Activated naive CD8-positive, alpha-beta T cell (primary cell): ENCODE data around the gene SHISA8.

ENCODE experiments used
- H3K27ac Mint-ChIP-seq: one replicate; pipeline ENCODE4 v1.8.0; 2021; ENCODE audit warnings: mixed read lengths
- H3K27me3 Mint-ChIP-seq: one replicate; pipeline ENCODE4 v1.8.0; 2021; ENCODE audit warnings: mixed read lengths
- H3K36me3 Mint-ChIP-seq: one replicate; pipeline ENCODE4 v1.8.0; 2021; ENCODE audit warnings: mixed read lengths
- H3K4me1 Mint-ChIP-seq: one replicate; pipeline ENCODE4 v1.8.0; 2021; ENCODE audit warnings: low read depth, mixed read lengths
- H3K4me3 Mint-ChIP-seq: one replicate; pipeline ENCODE4 v1.8.0; 2021; ENCODE audit warnings: mild to moderate bottlenecking, mixed read lengths
- H3K9me3 Mint-ChIP-seq: one replicate; pipeline ENCODE4 v1.8.0; 2021; ENCODE audit warnings: low read depth, mixed read lengths

SHISA8 gene

GRCh38 chr22:41940832-41941765 is 26.2 kb upstream of the SHISA8 start:
- peaks cover 5% of the 10 kb centered on the region for H3K36me3 Mint-ChIP-seq
- peak overlapping the region; percentile 87 for H3K4me3 Mint-ChIP-seq
- peaks cover 39% of the 10 kb centered on the region for H3K4me1 Mint-ChIP-seq
- no peaks in the 10 kb centered on the region for H3K9me3 Mint-ChIP-seq
- no peaks in the 10 kb centered on the region for H3K27me3 Mint-ChIP-seq
- peak overlapping the region; percentile 100 for H3K27ac Mint-ChIP-seq

- H3K27ac Mint-ChIP-seq, result peak overlapping the region; percentile 100
- peaks cover 36% of the 10 kb centered on the region for H3K4me1 Mint-ChIP-seq
- no peaks in the 10 kb centered on the region for H3K27me3 Mint-ChIP-seq
- H3K4me3 Mint-ChIP-seq, result peak overlapping the region; percentile 87
- peaks cover 5% of the 10 kb centered on the region for H3K36me3 Mint-ChIP-seq
- no peaks in the 10 kb centered on the region for H3K9me3 Mint-ChIP-seq
Measured at GRCh38 chr22:41939981-41940831, 25.3 kb upstream of the SHISA8 start.

- no peak overlapping the region for H3K27ac Mint-ChIP-seq
- peaks cover 31% of the 10 kb centered on the region for H3K4me1 Mint-ChIP-seq
- H3K36me3 Mint-ChIP-seq, result peaks cover under 1% of the 10 kb centered on the region
- H3K9me3 Mint-ChIP-seq, result no peaks in the 10 kb centered on the region
- H3K27me3 Mint-ChIP-seq, result no peaks in the 10 kb centered on the region
- H3K4me3 Mint-ChIP-seq, result no peak overlapping the region
Measured at GRCh38 chr22:41936894-41937169, 22.0 kb upstream of the SHISA8 start.

GRCh38 chr22:41935509-41935908 is 20.6 kb upstream of the SHISA8 start:
- Mint-ChIP-seq H3K27ac (peak overlapping the region; percentile 28), H3K27me3 (no peaks in the 10 kb centered on the region), H3K4me1 (peaks cover 17% of the 10 kb centered on the region), H3K4me3 (no peak overlapping the region), H3K9me3 (no peaks in the 10 kb centered on the region), H3K36me3 (no peaks in the 10 kb centered on the region)

- Mint-ChIP-seq H3K4me1 (peaks cover 12% of the 10 kb centered on the region), H3K36me3 (no peaks in the 10 kb centered on the region), H3K27ac (no peak overlapping the region), H3K4me3 (no peak overlapping the region), H3K27me3 (no peaks in the 10 kb centered on the region), H3K9me3 (no peaks in the 10 kb centered on the region)
Measured at GRCh38 chr22:41935015-41935351, 20.1 kb upstream of the SHISA8 start.

GRCh38 chr22:41934284-41935014 is 19.6 kb upstream of the SHISA8 start:
- Mint-ChIP-seq H3K4me1 (peaks cover 7% of the 10 kb centered on the region), H3K27ac (no peak overlapping the region), H3K9me3 (no peaks in the 10 kb centered on the region), H3K27me3 (no peaks in the 10 kb centered on the region), H3K4me3 (no peak overlapping the region), H3K36me3 (no peaks in the 10 kb centered on the region)

- no peak overlapping the region for H3K27ac Mint-ChIP-seq
- H3K36me3 Mint-ChIP-seq, result no peaks in the 10 kb centered on the region
- no peak overlapping the region for H3K4me3 Mint-ChIP-seq
- no peaks in the 10 kb centered on the region for H3K27me3 Mint-ChIP-seq
- peaks cover 7% of the 10 kb centered on the region for H3K4me1 Mint-ChIP-seq
- H3K9me3 Mint-ChIP-seq, result no peaks in the 10 kb centered on the region
Measured at GRCh38 chr22:41933411-41934177, 18.7 kb upstream of the SHISA8 start.

GRCh38 chr22:41932353-41932752 is 17.5 kb upstream of the SHISA8 start:
- Mint-ChIP-seq H3K27ac (no peak overlapping the region), H3K9me3 (no peaks in the 10 kb centered on the region), H3K4me1 (peaks cover 16% of the 10 kb centered on the region), H3K27me3 (no peaks in the 10 kb centered on the region), H3K4me3 (no peak overlapping the region), H3K36me3 (no peaks in the 10 kb centered on the region)

GRCh38 chr22:41931701-41932269 is 16.9 kb upstream of the SHISA8 start:
- H3K27ac Mint-ChIP-seq, result no peak overlapping the region
- H3K4me1 Mint-ChIP-seq, result peaks cover 17% of the 10 kb centered on the region
- H3K4me3 Mint-ChIP-seq, result no peak overlapping the region

GRCh38 chr22:41929418-41929810 is 14.5 kb upstream of the SHISA8 start:
- H3K36me3 Mint-ChIP-seq, result no peaks in the 10 kb centered on the region
- no peak overlapping the region for H3K4me3 Mint-ChIP-seq
- H3K27me3 Mint-ChIP-seq, result no peaks in the 10 kb centered on the region
- H3K4me1 Mint-ChIP-seq, result peaks cover 23% of the 10 kb centered on the region
- H3K9me3 Mint-ChIP-seq, result no peaks in the 10 kb centered on the region
- no peak overlapping the region for H3K27ac Mint-ChIP-seq

More at GRCh38 chr22:41931701-41932269, 16.9 kb upstream of the SHISA8 start:
- Mint-ChIP-seq H3K27me3 (no peaks in the 10 kb centered on the region), H3K36me3 (no peaks in the 10 kb centered on the region), H3K9me3 (no peaks in the 10 kb centered on the region)

GRCh38 chr22:41928593-41929417 is 13.9 kb upstream of the SHISA8 start:
- H3K36me3 Mint-ChIP-seq, result no peaks in the 10 kb centered on the region
- no peak overlapping the region for H3K4me3 Mint-ChIP-seq
- H3K9me3 Mint-ChIP-seq, result no peaks in the 10 kb centered on the region
- no peak overlapping the region for H3K27ac Mint-ChIP-seq
- H3K27me3 Mint-ChIP-seq, result no peaks in the 10 kb centered on the region
- H3K4me1 Mint-ChIP-seq, result peaks cover 23% of the 10 kb centered on the region

GRCh38 chr22:41927813-41928212 is 12.9 kb upstream of the SHISA8 start:
- Mint-ChIP-seq H3K9me3 (no peaks in the 10 kb centered on the region), H3K36me3 (no peaks in the 10 kb centered on the region), H3K27me3 (no peaks in the 10 kb centered on the region), H3K4me3 (peak overlapping the region; percentile 53), H3K4me1 (peaks cover 23% of the 10 kb centered on the region), H3K27ac (peak overlapping the region; percentile 41)

- H3K4me3 Mint-ChIP-seq, result peak overlapping the region; percentile 78
- H3K4me1 Mint-ChIP-seq, result peaks cover 23% of the 10 kb centered on the region
- no peaks in the 10 kb centered on the region for H3K36me3 Mint-ChIP-seq
- no peaks in the 10 kb centered on the region for H3K27me3 Mint-ChIP-seq
- peak overlapping the region; percentile 75 for H3K27ac Mint-ChIP-seq
- no peaks in the 10 kb centered on the region for H3K9me3 Mint-ChIP-seq
Measured at GRCh38 chr22:41925783-41926460, 11.0 kb upstream of the SHISA8 start.
